Adrenal gland (tissue), 12 donors: ENCODE data around the gene CADPS. TPM values are rescaled to one million over a fixed set of nuclear protein-coding genes. Genes with fewer than 3 reads are reported as not detected.

Experiments
- DNase-seq, 7 donors: peaks; one replicate each; pipeline ENCODE4 v3.0.0-alpha.2; 2019 to 2020
- H3K27ac ChIP-seq, 5 donors: fragments of 200-600 bp; sonication (generic) in 4 of 5; 1 replicate in 3 of 5; 2 replicates in 2 of 5; pipeline versions ENCODE4 v1.5.1 to v1.8.0; 2016 to 2020; ENCODE audit warnings: mild to moderate bottlenecking in 1 of 5
- H3K27me3 ChIP-seq: fragments of 200-600 bp; 2 replicates; pipeline ENCODE4 v1.8.0; 2021
- H3K36me3 ChIP-seq, 2 donors: fragments of 200-600 bp; replicated peaks in 1 of 2; 1 replicate in 1 of 2; 2 replicates in 1 of 2; pipeline versions ENCODE4 v1.5.1 to v1.8.0; 2018 to 2022
- H3K4me1 ChIP-seq, 2 donors: fragments of 200-600 bp; replicated peaks in 1 of 2; 1 replicate in 1 of 2; 2 replicates in 1 of 2; pipeline versions ENCODE4 v1.5.1 to v1.8.0; 2018 to 2021
- H3K4me3 ChIP-seq, 4 donors: fragments of 200-600 bp; sonication (generic) in 3 of 4; one replicate each; pipeline ENCODE4 v1.5.1; 2016 to 2018
- H3K9me3 ChIP-seq, 3 donors: fragments of 200-600 bp; sonication (generic) in 1 of 3; replicated peaks in 1 of 3; 1 replicate in 2 of 3; 2 replicates in 1 of 3; pipeline versions ENCODE4 v1.5.1 to v1.8.0; 2016 to 2021
- POLR2A ChIP-seq, 2 donors: fragments of 450-650 bp; IDR thresholded peaks; one replicate each; pipeline ENCODE4 v1.6.1; 2017; ENCODE audit warnings: antibody characterized with exemption in 2 of 2, mild to moderate bottlenecking in 2 of 2, moderate library complexity in 1 of 2
- WGBS, 4 donors: extraction: QIAGEN DNeasy Blood & Tissue Kit in 2 of 4; methylation state at CpG; one replicate each; pipeline versions ENCODE4 v1.1.5 to v1.1.7; 2013 to 2017; 5-methylcytosine and 5-hydroxymethylcytosine counted together
- intact Hi-C, 2 donors: fragments of 100-400 bp; cut with DNase I; formaldehyde crosslinking; loops; one replicate each; pipeline versions ENCODE4 v1.14.1 to v1.15.0; 2022 to 2023
- polyA plus RNA-seq, 3 donors: library from polyadenylated mRNA; stranded (reverse); fragments of 200-250 nt in 2 of 3; fragments of 350-450 nt in 1 of 3; fragmentation: Illumina TruSeq in 1 of 3; extraction: RNeasy Lipid Tissue Mini Kit (QIAGEN cat#74804) in 1 of 3; gene quantifications; one replicate each; pipeline ENCODE4 v1.2.3, GENCODE V29; 2013 to 2014
- total RNA-seq, 9 donors: library from RNA; depleted of rRNA in 4 of 9; stranded (reverse); fragments of >200 nt in 4 of 9; fragments of 120-200 nt in 1 of 9; fragmentation: NEBNext Ultra II Directional in 1 of 9; extraction: Animal tissue kit (Norgen Biotek cat#: 25700) in 1 of 9; gene quantifications; one replicate each; pipeline versions ENCODE4 v1.1.0 to v1.2.4, GENCODE V29; 2013 to 2023
- TF ChIP-seq, protein P1 (sequence below), 6 experiments: fragments of 450-650 bp in 4 of 6; fragments of 200-600 bp in 2 of 6; sonication (generic) in 1 of 6; IDR thresholded peaks; 1 replicate in 5 of 6; 2 replicates in 1 of 6; pipeline versions ENCODE4 v1.5.1 to v1.8.0; 2016 to 2021; ENCODE audit warnings: antibody characterized with exemption in 6 of 6, mild to moderate bottlenecking in 2 of 6, moderate library complexity in 1 of 6
- donor health status: healthy with polysubstance abuse.
- donor health status: Bipolar disorder and iron deficiency.
- donor health status: DM: yes; HTN: yes; CAD: no.
- donor health status: DM: no; HTN: no; CAD: no.
- donor health status: DM: no; HTN: no; CAD: no.
- donor health status: DM: yes; HTN: yes; CAD: no.

The CADPS gene
- total and polyA plus RNA-seq, 12 donors: 0.24 to 36.5 (median 11.2) TPM; not detected in 2

DNA sequence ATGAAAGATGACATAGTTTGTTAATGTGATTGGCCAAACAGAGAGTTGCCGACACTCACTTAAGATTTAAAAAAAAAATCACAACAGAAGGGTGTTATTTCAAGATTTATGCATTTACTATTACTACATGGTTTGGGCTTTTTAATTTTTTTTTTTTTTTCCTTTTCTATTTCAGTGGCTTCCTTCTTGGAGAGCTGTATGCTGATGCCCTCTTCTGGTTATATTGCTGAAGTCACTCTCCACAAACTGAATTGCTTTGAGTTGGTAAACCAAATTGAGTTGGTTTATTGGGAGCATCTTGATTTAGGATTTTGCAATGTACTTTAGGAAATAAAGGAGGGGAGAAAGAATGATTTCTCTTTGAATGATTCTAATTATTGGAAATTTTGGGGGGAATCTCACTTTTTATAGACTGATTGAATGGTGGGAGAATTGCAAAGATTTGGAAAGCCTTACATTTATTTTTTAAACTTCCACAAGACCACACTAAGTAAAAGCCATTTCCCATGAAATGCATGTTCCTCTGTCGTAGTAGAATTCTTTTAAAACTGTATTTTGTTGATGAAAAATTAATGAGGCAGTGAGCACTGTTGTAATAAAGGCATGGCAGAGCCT is 315.3 kb downstream of the CADPS start:
- intact Hi-C loops: loop anchor here in 1 of 2 donors (10.0 kb wide), 1 partner anchor 225 kb away; no protein-coding TSS in a partner anchor
- Histone ChIP-seq H3K9me3 (no peaks in the 10 kb centered on the region), H3K27me3 (no peaks in the 10 kb centered on the region), H3K4me3 (no peak overlapping the region), H3K36me3 (no peaks in the 10 kb centered on the region), H3K27ac (no peak overlapping the region), H3K4me1 (no peaks in the 10 kb centered on the region)
- 14 to 27% (median 21%) methylated on average over 2 of the region's 2 CpGs for WGBS, 4 donors
- DNase-seq: no peak
- TF ChIP-seq POLR2A (IDR thresholded peaks at IDR 0.05): no peak
- TF ChIP-seq, protein P1, sequence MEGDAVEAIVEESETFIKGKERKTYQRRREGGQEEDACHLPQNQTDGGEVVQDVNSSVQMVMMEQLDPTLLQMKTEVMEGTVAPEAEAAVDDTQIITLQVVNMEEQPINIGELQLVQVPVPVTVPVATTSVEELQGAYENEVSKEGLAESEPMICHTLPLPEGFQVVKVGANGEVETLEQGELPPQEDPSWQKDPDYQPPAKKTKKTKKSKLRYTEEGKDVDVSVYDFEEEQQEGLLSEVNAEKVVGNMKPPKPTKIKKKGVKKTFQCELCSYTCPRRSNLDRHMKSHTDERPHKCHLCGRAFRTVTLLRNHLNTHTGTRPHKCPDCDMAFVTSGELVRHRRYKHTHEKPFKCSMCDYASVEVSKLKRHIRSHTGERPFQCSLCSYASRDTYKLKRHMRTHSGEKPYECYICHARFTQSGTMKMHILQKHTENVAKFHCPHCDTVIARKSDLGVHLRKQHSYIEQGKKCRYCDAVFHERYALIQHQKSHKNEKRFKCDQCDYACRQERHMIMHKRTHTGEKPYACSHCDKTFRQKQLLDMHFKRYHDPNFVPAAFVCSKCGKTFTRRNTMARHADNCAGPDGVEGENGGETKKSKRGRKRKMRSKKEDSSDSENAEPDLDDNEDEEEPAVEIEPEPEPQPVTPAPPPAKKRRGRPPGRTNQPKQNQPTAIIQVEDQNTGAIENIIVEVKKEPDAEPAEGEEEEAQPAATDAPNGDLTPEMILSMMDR (IDR thresholded peaks at IDR 0.05): peak in 4 of 6 experiments; percentile 28 to 56 (median 54)

DNA sequence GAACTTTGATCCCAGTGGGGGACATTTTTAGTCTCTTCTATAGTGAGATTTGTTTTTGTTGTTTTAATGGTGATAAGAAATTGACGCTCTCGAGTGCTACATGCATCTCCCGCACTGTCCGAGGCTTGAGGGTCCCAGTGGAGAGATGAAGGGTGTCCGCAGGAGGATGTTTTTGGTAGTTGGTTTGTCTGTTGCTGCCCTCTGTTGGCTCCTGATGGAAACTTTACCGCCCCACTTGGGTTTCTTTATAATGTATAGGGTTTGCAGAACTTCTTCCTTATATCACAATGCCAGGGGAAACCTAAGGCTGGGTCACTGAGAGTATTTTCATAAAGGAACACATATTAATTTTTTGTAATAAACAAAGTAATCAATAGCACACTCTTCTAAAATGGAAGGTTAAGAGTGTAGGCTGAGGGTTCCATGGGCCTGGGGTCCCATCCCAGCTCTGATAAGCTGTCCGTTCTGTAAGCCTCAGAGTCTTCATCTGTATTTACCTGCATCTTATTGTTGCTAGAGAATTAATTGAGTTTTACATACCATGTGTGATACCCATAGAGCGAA is 316.6 kb downstream of the CADPS start:
- Histone ChIP-seq H3K9me3 (no peaks in the 10 kb centered on the region), H3K4me1 (no peaks in the 10 kb centered on the region), H3K4me3 (no peak overlapping the region), H3K36me3 (no peaks in the 10 kb centered on the region), H3K27ac (no peak overlapping the region), H3K27me3 (no peaks in the 10 kb centered on the region)
- TF ChIP-seq, protein P1 (IDR thresholded peaks at IDR 0.05): peak in 4 of 6 experiments; percentile 5 to 48 (median 28)
- TF ChIP-seq POLR2A (IDR thresholded peaks at IDR 0.05): no peak
- DNase-seq: peak in 1 of 7 donors; percentile 9
- WGBS, 4 donors: 24 to 28% (median 25%) methylated on average over 8 of the region's 8 CpGs
- intact Hi-C loops: no loop called here

DNA sequence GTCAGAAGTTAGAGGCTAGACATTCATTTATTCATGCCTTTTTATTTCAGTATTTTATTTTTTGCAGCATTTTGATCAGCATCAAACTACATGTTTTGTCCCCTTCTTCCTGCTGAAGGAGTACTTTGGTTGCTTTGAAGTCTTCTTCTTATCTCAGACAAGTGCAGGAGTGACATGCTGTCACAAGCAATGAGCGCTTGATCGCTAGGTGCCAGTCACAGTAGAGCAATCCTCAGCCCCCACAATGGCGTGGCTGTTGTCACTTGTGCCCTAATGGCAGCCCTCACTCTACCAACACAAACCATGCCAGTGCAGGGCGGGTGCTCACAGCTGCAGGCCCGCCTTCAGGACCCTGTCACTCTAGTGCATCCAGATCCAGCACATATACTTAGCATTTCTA is 317.2 kb downstream of the CADPS start:
- H3K4me3 ChIP-seq: no peak overlapping the region
- no peaks in the 10 kb centered on the region for H3K9me3 ChIP-seq
- 71 to 84% (median 78%) methylated on average over 5 of the region's 5 CpGs for WGBS, 4 donors
- no peak for TF ChIP-seq POLR2A (IDR thresholded peaks at IDR 0.05)
- TF ChIP-seq, protein P1 (IDR thresholded peaks at IDR 0.05): no peak
- no peaks in the 10 kb centered on the region for H3K4me1 ChIP-seq
- intact Hi-C loops: no loop called here
- no peaks in the 10 kb centered on the region for H3K36me3 ChIP-seq
- no peaks in the 10 kb centered on the region for H3K27me3 ChIP-seq
- no peak for DNase-seq
- no peak overlapping the region for H3K27ac ChIP-seq

DNA sequence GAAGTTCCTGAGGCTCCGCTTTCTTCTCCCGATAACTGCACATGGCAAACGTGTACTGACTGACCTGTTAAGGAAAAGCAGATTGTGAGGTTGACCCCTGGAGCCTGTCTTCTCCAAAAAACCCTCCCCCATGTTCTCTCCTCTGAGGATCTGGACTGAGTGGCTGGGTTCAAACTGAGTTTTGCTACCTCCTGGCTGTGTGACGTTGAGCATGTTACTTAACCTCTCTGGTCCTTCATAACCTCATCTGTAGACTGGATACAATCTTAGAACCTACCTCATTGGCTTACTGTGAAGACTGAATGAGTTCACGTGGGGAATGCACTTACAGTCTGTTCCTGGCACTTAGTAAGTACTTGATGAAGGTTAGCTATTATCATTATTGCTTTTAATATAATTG is 317.8 kb downstream of the CADPS start:
- 64 to 81% (median 70%) methylated on average over 4 to 5 of the region's 5 CpGs for WGBS, 4 donors
- H3K4me3 ChIP-seq: no peak overlapping the region

More for the DNA sequence above, 317.8 kb downstream of the CADPS start:
- H3K4me1 ChIP-seq: no peaks in the 10 kb centered on the region
- no peaks in the 10 kb centered on the region for H3K9me3 ChIP-seq
- no peak for TF ChIP-seq POLR2A (IDR thresholded peaks at IDR 0.05)
- TF ChIP-seq, protein P1 (IDR thresholded peaks at IDR 0.05): no peak
- no peak overlapping the region for H3K27ac ChIP-seq
- no peak for DNase-seq
- H3K27me3 ChIP-seq: no peaks in the 10 kb centered on the region
- intact Hi-C loops: no loop called here
- no peaks in the 10 kb centered on the region for H3K36me3 ChIP-seq
